Measurements from ENCODE around the gene SPTSSA.
"Not testable (repeated sequence)": the region's sequence is repeated elsewhere in the genome, so short reads cannot be mapped to it uniquely, and the experiment has no call there.

GRCh38 chr14:34476036-34476435 is 14.0 kb upstream of the SPTSSA start:
- not testable (repeated sequence) for TF ChIP-seq CTCF, POLR2A (IDR thresholded peaks at IDR 0.05)
